ENCODE data around the gene CMSS1.
A peak's percentile ranks its signal among the peaks of the same experiment; 100 is the strongest.

Gene CMSS1

GRCh38 chr3:99895703-99896441 lies 78.2 kb downstream of the CMSS1 start:
- no peak overlapping the region for H3K4me3 ChIP-seq (ENCODE audit: low read length in 2 of 2)

GRCh38 chr3:99896482-99896881 lies 78.8 kb downstream of the CMSS1 start:
- no peaks in the 10 kb centered on the region for H3K9me3 ChIP-seq (ENCODE audit: control insufficient read depth in 2 of 2, low read length in 2 of 2)
- H3K27me3 ChIP-seq (ENCODE audit: control insufficient read depth in 2 of 2, insufficient read depth in 2 of 2, low read length in 2 of 2) = no peaks in the 10 kb centered on the region
- no peak overlapping the region for H3K4me3 ChIP-seq (ENCODE audit: low read length in 2 of 2)
- no peaks in the 10 kb centered on the region for H3K4me1 ChIP-seq (ENCODE audit: control insufficient read depth in 2 of 2, insufficient read depth in 2 of 2, low read length in 2 of 2)
- H3K9ac ChIP-seq (ENCODE audit: low read depth in 1 of 2, low read length in 2 of 2) = no peak overlapping the region
- H3K27ac ChIP-seq (ENCODE audit: low read depth in 2 of 2, low read length in 2 of 2) = peak overlapping the region in 1 of 2 donors; percentile 27
- H3K36me3 ChIP-seq (ENCODE audit: control insufficient read depth in 2 of 2, insufficient read depth in 2 of 2, low read length in 2 of 2) = no peaks in the 10 kb centered on the region

More at GRCh38 chr3:99895703-99896441, 78.2 kb downstream of the CMSS1 start:
- no peaks in the 10 kb centered on the region for H3K9me3 ChIP-seq (ENCODE audit: control insufficient read depth in 2 of 2, low read length in 2 of 2)
- no peaks in the 10 kb centered on the region for H3K36me3 ChIP-seq (ENCODE audit: control insufficient read depth in 2 of 2, insufficient read depth in 2 of 2, low read length in 2 of 2)
- H3K9ac ChIP-seq (ENCODE audit: low read depth in 1 of 2, low read length in 2 of 2) = no peak overlapping the region
- peak overlapping the region; percentile 3 to 27 for H3K27ac ChIP-seq (ENCODE audit: low read depth in 2 of 2, low read length in 2 of 2)
- H3K27me3 ChIP-seq (ENCODE audit: control insufficient read depth in 2 of 2, insufficient read depth in 2 of 2, low read length in 2 of 2) = no peaks in the 10 kb centered on the region
- no peaks in the 10 kb centered on the region for H3K4me1 ChIP-seq (ENCODE audit: control insufficient read depth in 2 of 2, insufficient read depth in 2 of 2, low read length in 2 of 2)

- Histone ChIP-seq H3K27me3 (ENCODE audit: control insufficient read depth in 2 of 2, insufficient read depth in 2 of 2, low read length in 2 of 2) (no peaks in the 10 kb centered on the region), H3K36me3 (ENCODE audit: control insufficient read depth in 2 of 2, insufficient read depth in 2 of 2, low read length in 2 of 2) (no peaks in the 10 kb centered on the region), H3K4me3 (ENCODE audit: low read length in 2 of 2) (no peak overlapping the region), H3K9me3 (ENCODE audit: control insufficient read depth in 2 of 2, low read length in 2 of 2) (no peaks in the 10 kb centered on the region), H3K27ac (ENCODE audit: low read depth in 2 of 2, low read length in 2 of 2) (no peak overlapping the region), H3K4me1 (ENCODE audit: control insufficient read depth in 2 of 2, insufficient read depth in 2 of 2, low read length in 2 of 2) (no peaks in the 10 kb centered on the region), H3K9ac (ENCODE audit: low read depth in 1 of 2, low read length in 2 of 2) (no peak overlapping the region)
These were observed 81.9 kb downstream of the CMSS1 start for GRCh38 chr3:99899603-99900002.

GRCh38 chr3:99900248-99900647 lies 82.6 kb downstream of the CMSS1 start:
- Histone ChIP-seq H3K4me1 (ENCODE audit: control insufficient read depth in 2 of 2, insufficient read depth in 2 of 2, low read length in 2 of 2) (no peaks in the 10 kb centered on the region), H3K4me3 (ENCODE audit: low read length in 2 of 2) (no peak overlapping the region), H3K27me3 (ENCODE audit: control insufficient read depth in 2 of 2, insufficient read depth in 2 of 2, low read length in 2 of 2) (no peaks in the 10 kb centered on the region), H3K9ac (ENCODE audit: low read depth in 1 of 2, low read length in 2 of 2) (no peak overlapping the region), H3K27ac (ENCODE audit: low read depth in 2 of 2, low read length in 2 of 2) (no peak overlapping the region), H3K36me3 (ENCODE audit: control insufficient read depth in 2 of 2, insufficient read depth in 2 of 2, low read length in 2 of 2) (no peaks in the 10 kb centered on the region), H3K9me3 (ENCODE audit: control insufficient read depth in 2 of 2, low read length in 2 of 2) (no peaks in the 10 kb centered on the region)

GRCh38 chr3:99901200-99901926 lies 83.7 kb downstream of the CMSS1 start:
- H3K27ac ChIP-seq (ENCODE audit: low read depth in 2 of 2, low read length in 2 of 2) = peak overlapping the region in 1 of 2 donors; percentile 24
- H3K9ac ChIP-seq (ENCODE audit: low read depth in 1 of 2, low read length in 2 of 2) = no peak overlapping the region
- H3K27me3 ChIP-seq (ENCODE audit: control insufficient read depth in 2 of 2, insufficient read depth in 2 of 2, low read length in 2 of 2) = no peaks in the 10 kb centered on the region
- H3K9me3 ChIP-seq (ENCODE audit: control insufficient read depth in 2 of 2, low read length in 2 of 2) = no peaks in the 10 kb centered on the region
- H3K36me3 ChIP-seq (ENCODE audit: control insufficient read depth in 2 of 2, insufficient read depth in 2 of 2, low read length in 2 of 2) = no peaks in the 10 kb centered on the region
- no peaks in the 10 kb centered on the region for H3K4me1 ChIP-seq (ENCODE audit: control insufficient read depth in 2 of 2, insufficient read depth in 2 of 2, low read length in 2 of 2)
- H3K4me3 ChIP-seq (ENCODE audit: low read length in 2 of 2) = no peak overlapping the region

- Histone ChIP-seq H3K4me3 (ENCODE audit: low read length in 2 of 2) (no peak overlapping the region), H3K27ac (ENCODE audit: low read depth in 2 of 2, low read length in 2 of 2) (peak overlapping the region in 1 of 2 donors; percentile 13), H3K4me1 (ENCODE audit: control insufficient read depth in 2 of 2, insufficient read depth in 2 of 2, low read length in 2 of 2) (no peaks in the 10 kb centered on the region), H3K36me3 (ENCODE audit: control insufficient read depth in 2 of 2, insufficient read depth in 2 of 2, low read length in 2 of 2) (no peaks in the 10 kb centered on the region), H3K9me3 (ENCODE audit: control insufficient read depth in 2 of 2, low read length in 2 of 2) (no peaks in the 10 kb centered on the region), H3K27me3 (ENCODE audit: control insufficient read depth in 2 of 2, insufficient read depth in 2 of 2, low read length in 2 of 2) (no peaks in the 10 kb centered on the region), H3K9ac (ENCODE audit: low read depth in 1 of 2, low read length in 2 of 2) (no peak overlapping the region)
These were observed 84.4 kb downstream of the CMSS1 start for GRCh38 chr3:99902091-99902490.

GRCh38 chr3:99903869-99904268 lies 86.2 kb downstream of the CMSS1 start:
- Histone ChIP-seq H3K36me3 (ENCODE audit: control insufficient read depth in 2 of 2, insufficient read depth in 2 of 2, low read length in 2 of 2) (no peaks in the 10 kb centered on the region), H3K27ac (ENCODE audit: low read depth in 2 of 2, low read length in 2 of 2) (no peak overlapping the region), H3K4me1 (ENCODE audit: control insufficient read depth in 2 of 2, insufficient read depth in 2 of 2, low read length in 2 of 2) (no peaks in the 10 kb centered on the region), H3K9me3 (ENCODE audit: control insufficient read depth in 2 of 2, low read length in 2 of 2) (no peaks in the 10 kb centered on the region), H3K27me3 (ENCODE audit: control insufficient read depth in 2 of 2, insufficient read depth in 2 of 2, low read length in 2 of 2) (no peaks in the 10 kb centered on the region), H3K4me3 (ENCODE audit: low read length in 2 of 2) (no peak overlapping the region), H3K9ac (ENCODE audit: low read depth in 1 of 2, low read length in 2 of 2) (no peak overlapping the region)

GRCh38 chr3:99907959-99908544 lies 90.4 kb downstream of the CMSS1 start:
- Histone ChIP-seq H3K4me3 (ENCODE audit: low read length in 2 of 2) (no peak overlapping the region), H3K9me3 (ENCODE audit: control insufficient read depth in 2 of 2, low read length in 2 of 2) (no peaks in the 10 kb centered on the region), H3K27ac (ENCODE audit: low read depth in 2 of 2, low read length in 2 of 2) (no peak overlapping the region), H3K27me3 (ENCODE audit: control insufficient read depth in 2 of 2, insufficient read depth in 2 of 2, low read length in 2 of 2) (no peaks in the 10 kb centered on the region), H3K36me3 (ENCODE audit: control insufficient read depth in 2 of 2, insufficient read depth in 2 of 2, low read length in 2 of 2) (no peaks in the 10 kb centered on the region), H3K9ac (ENCODE audit: low read depth in 1 of 2, low read length in 2 of 2) (no peak overlapping the region), H3K4me1 (ENCODE audit: control insufficient read depth in 2 of 2, insufficient read depth in 2 of 2, low read length in 2 of 2) (no peaks in the 10 kb centered on the region)

GRCh38 chr3:99909714-99910495 lies 92.2 kb downstream of the CMSS1 start:
- no peak overlapping the region for H3K4me3 ChIP-seq (ENCODE audit: low read length in 2 of 2)
- H3K36me3 ChIP-seq (ENCODE audit: control insufficient read depth in 2 of 2, insufficient read depth in 2 of 2, low read length in 2 of 2) = no peaks in the 10 kb centered on the region
- no peaks in the 10 kb centered on the region for H3K9me3 ChIP-seq (ENCODE audit: control insufficient read depth in 2 of 2, low read length in 2 of 2)
- H3K9ac ChIP-seq (ENCODE audit: low read depth in 1 of 2, low read length in 2 of 2) = no peak overlapping the region
- no peaks in the 10 kb centered on the region for H3K4me1 ChIP-seq (ENCODE audit: control insufficient read depth in 2 of 2, insufficient read depth in 2 of 2, low read length in 2 of 2)
- no peak overlapping the region for H3K27ac ChIP-seq (ENCODE audit: low read depth in 2 of 2, low read length in 2 of 2)
- H3K27me3 ChIP-seq (ENCODE audit: control insufficient read depth in 2 of 2, insufficient read depth in 2 of 2, low read length in 2 of 2) = no peaks in the 10 kb centered on the region
